Peyer's patch (tissue), 4 donors: Measurements from ENCODE around the gene F2. TPM values are rescaled to one million over a fixed set of nuclear protein-coding genes. Genes with fewer than 3 reads are reported as not detected.

ENCODE experiments used
- DNase-seq, 3 donors: peaks; one replicate each; pipeline ENCODE4 v3.0.0-alpha.2; 2017 to 2019
- H3K27ac ChIP-seq, 4 donors: fragments of 200-600 bp; sonication (generic); one replicate each; pipeline ENCODE4 v1.5.1; 2016 to 2019
- H3K27me3 ChIP-seq, 2 donors: fragments of 200-600 bp; sonication (generic); one replicate each; pipeline ENCODE4 v1.5.1; 2019
- H3K36me3 ChIP-seq, 3 donors: fragments of 200-600 bp; sonication (generic); one replicate each; pipeline ENCODE4 v1.5.1; 2016 to 2019
- H3K4me1 ChIP-seq, 4 donors: fragments of 200-600 bp; sonication (generic); one replicate each; pipeline ENCODE4 v1.5.1; 2016 to 2019
- H3K4me3 ChIP-seq, 4 donors: fragments of 200-600 bp; sonication (generic); 1 replicate in 3 of 4; 2 replicates in 1 of 4; pipeline ENCODE4 v1.5.1; 2016 to 2019; ENCODE audit warnings: mild to moderate bottlenecking in 1 of 4
- H3K9me3 ChIP-seq, 4 donors: fragments of 200-600 bp; sonication (generic); one replicate each; pipeline ENCODE4 v1.5.1; 2016 to 2019; ENCODE audit warnings: mild to moderate bottlenecking in 1 of 4
- POLR2A ChIP-seq, 2 donors: fragments of 450-650 bp; IDR thresholded peaks; one replicate each; pipeline ENCODE4 v1.5.1; 2017; ENCODE audit warnings: antibody characterized with exemption in 2 of 2, mild to moderate bottlenecking in 2 of 2, moderate library complexity in 2 of 2
- total RNA-seq, 4 donors: library from RNA; depleted of rRNA; stranded (reverse); fragments of >200 nt; gene quantifications; one replicate each; pipeline ENCODE4 v1.1.0, GENCODE V29; 2016
- TF ChIP-seq, protein P1 (sequence below), 6 experiments: fragments of 450-650 bp in 4 of 6; fragments of 200-600 bp in 2 of 6; sonication (generic) in 1 of 6; IDR thresholded peaks; one replicate each; pipeline ENCODE4 v1.5.1; 2017 to 2019; ENCODE audit warnings: antibody characterized with exemption in 6 of 6, mild to moderate bottlenecking in 3 of 6, moderate library complexity in 1 of 6

Gene F2
- total RNA-seq, 4 donors from 2014 or later, result 0.53 TPM; not detected in 3

DNA sequence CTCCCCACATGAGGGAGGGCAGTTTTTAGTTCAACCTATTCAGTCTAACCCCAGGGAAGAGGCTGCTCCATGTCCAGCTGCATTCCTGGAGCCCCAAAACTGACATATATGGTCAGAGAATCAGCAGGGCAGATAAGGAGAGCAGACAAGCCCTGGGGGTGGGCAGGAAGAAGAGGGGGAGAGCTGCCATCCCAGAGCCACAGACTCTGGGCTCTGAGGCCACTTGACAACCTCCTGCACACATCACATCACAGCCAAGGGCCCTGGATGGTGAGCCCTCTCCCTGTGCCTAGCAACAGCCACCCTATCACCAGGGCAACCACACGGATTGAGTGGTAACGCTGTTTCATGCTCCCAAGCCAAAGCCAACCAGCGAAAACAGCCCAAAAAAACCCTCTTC lies 21.7 kb upstream of the F2 start:
- Histone ChIP-seq H3K36me3 (peaks cover 0 to 42% (median 0%) of the 10 kb centered on the region in 3 donors), H3K27me3 (no peaks in the 10 kb centered on the region), H3K4me1 (peaks cover 0 to 45% (median 4%) of the 10 kb centered on the region in 4 donors), H3K4me3 (no peak overlapping the region), H3K9me3 (no peaks in the 10 kb centered on the region), H3K27ac (peak overlapping the region in 2 of 4 donors; percentile 18 to 27)
- no peak for DNase-seq
- TF ChIP-seq POLR2A (IDR thresholded peaks at IDR 0.05), result no peak
- TF ChIP-seq, protein P1, sequence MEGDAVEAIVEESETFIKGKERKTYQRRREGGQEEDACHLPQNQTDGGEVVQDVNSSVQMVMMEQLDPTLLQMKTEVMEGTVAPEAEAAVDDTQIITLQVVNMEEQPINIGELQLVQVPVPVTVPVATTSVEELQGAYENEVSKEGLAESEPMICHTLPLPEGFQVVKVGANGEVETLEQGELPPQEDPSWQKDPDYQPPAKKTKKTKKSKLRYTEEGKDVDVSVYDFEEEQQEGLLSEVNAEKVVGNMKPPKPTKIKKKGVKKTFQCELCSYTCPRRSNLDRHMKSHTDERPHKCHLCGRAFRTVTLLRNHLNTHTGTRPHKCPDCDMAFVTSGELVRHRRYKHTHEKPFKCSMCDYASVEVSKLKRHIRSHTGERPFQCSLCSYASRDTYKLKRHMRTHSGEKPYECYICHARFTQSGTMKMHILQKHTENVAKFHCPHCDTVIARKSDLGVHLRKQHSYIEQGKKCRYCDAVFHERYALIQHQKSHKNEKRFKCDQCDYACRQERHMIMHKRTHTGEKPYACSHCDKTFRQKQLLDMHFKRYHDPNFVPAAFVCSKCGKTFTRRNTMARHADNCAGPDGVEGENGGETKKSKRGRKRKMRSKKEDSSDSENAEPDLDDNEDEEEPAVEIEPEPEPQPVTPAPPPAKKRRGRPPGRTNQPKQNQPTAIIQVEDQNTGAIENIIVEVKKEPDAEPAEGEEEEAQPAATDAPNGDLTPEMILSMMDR (IDR thresholded peaks at IDR 0.05), result no peak

DNA sequence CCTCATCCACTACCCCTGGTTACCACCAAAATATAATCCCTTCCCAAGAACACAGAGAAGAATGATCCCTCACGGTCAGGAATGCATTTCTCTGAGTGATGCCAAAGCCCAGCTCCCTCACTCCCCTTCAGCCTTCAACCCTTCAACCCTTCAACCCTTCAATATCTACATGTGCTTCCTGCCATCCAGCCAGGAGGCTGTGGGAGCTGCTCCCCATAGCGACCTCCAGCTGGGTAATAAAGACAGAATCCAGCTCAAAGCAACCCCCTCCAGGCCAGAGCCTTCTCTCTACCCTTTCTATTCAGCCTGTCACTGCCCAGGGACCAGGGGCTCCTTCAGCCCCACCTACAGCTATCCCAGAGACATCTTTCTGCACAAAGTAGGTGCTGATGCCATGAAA lies 21.3 kb upstream of the F2 start:
- no peaks in the 10 kb centered on the region for H3K27me3 ChIP-seq
- no peak for DNase-seq
- no peak overlapping the region for H3K4me3 ChIP-seq
- H3K27ac ChIP-seq, result peak overlapping the region in 1 of 4 donors; percentile 27
- peaks cover 0 to 47% (median 4%) of the 10 kb centered on the region in 4 donors for H3K4me1 ChIP-seq
- TF ChIP-seq, protein P1 (IDR thresholded peaks at IDR 0.05), result no peak
- TF ChIP-seq POLR2A (IDR thresholded peaks at IDR 0.05), result no peak
- peaks cover 0 to 42% (median 0%) of the 10 kb centered on the region in 3 donors for H3K36me3 ChIP-seq
- H3K9me3 ChIP-seq, result no peaks in the 10 kb centered on the region

DNA sequence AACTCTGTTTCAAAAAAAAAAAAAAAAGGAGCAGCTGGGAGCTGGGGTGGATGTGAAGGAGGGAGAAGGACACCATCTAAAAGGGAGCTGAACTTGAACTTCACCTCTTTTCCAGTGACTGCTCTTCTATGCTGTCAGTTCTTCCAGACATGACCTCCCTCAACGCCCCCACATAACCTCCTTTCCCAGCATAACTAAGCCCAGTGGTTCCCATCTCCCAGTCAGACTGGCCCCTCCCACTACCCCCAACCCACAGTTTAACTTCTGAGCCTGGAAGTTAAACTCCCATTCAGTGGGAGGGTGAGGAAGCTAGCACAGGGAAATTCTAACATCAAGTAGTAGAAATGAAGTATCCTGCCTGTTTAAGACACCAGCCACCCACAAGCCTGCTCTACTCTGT lies 20.4 kb upstream of the F2 start:
- peaks cover 0 to 47% (median 4%) of the 10 kb centered on the region in 4 donors for H3K4me1 ChIP-seq
- no peak overlapping the region for H3K4me3 ChIP-seq
- TF ChIP-seq, protein P1 (IDR thresholded peaks at IDR 0.05), result no peak
- TF ChIP-seq POLR2A (IDR thresholded peaks at IDR 0.05), result no peak
- H3K9me3 ChIP-seq, result no peaks in the 10 kb centered on the region
- DNase-seq, result no peak
- no peaks in the 10 kb centered on the region for H3K27me3 ChIP-seq
- peaks cover 0 to 44% (median 0%) of the 10 kb centered on the region in 3 donors for H3K36me3 ChIP-seq
- H3K27ac ChIP-seq, result no peak overlapping the region

DNA sequence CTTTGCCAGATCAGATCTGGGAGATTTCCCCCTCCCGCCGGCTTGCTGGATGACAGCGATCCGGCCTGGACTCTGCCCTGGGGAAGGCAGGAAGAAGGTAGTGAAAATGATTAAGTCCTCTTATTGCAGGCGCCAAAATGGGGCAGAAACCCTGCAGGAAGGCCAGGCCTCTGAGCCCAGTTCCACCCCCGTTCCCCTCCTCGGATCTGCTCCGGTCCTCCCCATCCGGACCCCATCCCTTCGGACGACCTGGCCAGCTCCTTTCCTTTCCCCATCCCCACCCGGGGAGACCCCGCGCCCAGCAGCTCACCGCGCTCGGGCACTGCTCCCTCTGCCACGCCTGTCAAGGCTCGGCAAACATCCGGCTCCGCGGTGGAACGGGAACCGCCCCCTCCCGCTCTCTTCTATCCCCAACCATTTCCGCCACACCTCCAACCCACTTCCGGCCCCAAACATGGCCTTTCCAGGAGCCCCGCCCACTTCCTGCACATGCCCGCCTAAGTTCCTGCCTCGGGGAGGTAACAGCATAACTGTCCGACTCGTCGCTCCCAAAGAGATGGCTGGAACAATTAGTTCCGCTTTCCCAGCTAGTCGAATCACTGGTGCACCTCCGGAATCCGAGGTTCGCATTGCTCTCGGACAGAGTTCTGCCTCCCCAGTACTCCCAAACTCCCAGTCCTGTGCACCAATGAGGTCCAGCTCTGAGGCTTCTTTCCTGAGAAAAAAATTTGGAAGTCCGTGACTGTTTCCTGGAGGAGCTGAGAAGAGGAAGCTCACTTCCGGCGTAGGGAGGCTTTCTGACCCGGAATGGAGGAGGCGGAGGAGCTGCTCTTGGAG lies 18.6 kb upstream of the F2 start, which contains the start of the genes ARHGAP1 and ZNF408:
Gene ARHGAP1, minus strand, starts transcription at position 379 of the 837 bp plus-strand sequence. CDS start 4,512 bp downstream, outside the sequence.
Gene ZNF408, plus strand, starts transcription at position 791 of the 837 bp plus-strand sequence. Its CDS starts 17 bp downstream, at position 808.
- peak within 1 kb of the TSS; percentile 74 to 96 (median 82) for H3K4me3 ChIP-seq

DNA sequence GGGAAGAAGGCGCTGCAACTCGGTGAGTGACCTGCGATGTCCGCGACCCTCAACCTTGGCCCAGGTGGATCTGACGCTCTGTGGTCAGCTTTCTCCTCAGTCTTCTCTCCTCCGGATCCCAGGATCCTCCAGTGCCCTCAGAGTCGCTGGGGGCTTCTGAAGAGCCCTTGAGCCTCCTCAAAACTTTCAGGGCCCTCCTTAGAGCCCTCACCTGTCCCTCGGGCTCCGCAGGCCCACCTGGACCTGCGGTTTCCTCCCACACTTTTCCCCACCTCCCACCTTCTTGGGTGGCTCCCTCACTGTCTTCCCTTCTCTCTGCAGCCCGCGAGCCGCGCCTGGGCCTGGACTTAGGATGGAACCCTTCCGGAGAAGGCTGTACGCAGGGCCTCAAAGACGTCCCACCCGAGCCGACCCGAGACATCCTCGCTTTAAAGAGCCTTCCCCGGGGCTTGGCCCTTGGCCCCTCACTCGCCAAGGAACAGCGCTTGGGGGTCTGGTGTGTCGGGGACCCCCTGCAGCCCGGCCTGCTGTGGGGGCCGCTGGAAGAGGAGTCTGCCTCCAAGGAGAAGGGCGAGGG lies 17.8 kb upstream of the F2 start:
- peaks cover 0 to 43% (median 4%) of the 10 kb centered on the region in 4 donors for H3K4me1 ChIP-seq
- no peak for TF ChIP-seq POLR2A (IDR thresholded peaks at IDR 0.05)
- TF ChIP-seq, protein P1 (IDR thresholded peaks at IDR 0.05), result no peak
- DNase-seq, result no peak
- no peaks in the 10 kb centered on the region for H3K27me3 ChIP-seq
- H3K4me3 ChIP-seq, result peak overlapping the region; percentile 74 to 96 (median 82)
- peak overlapping the region; percentile 79 to 93 (median 84) for H3K27ac ChIP-seq
- H3K36me3 ChIP-seq, result peaks cover 0 to 44% (median 0%) of the 10 kb centered on the region in 3 donors
- H3K9me3 ChIP-seq, result no peaks in the 10 kb centered on the region

More for the DNA sequence above, 18.6 kb upstream of the F2 start, which contains the start of the genes ARHGAP1 and ZNF408:
- DNase-seq, result peak; percentile 99 to 100 (median 100)
- Histone ChIP-seq H3K9me3 (no peaks in the 10 kb centered on the region), H3K27ac (peak within 1 kb of the TSS; percentile 79 to 93 (median 84)), H3K27me3 (no peaks in the 10 kb centered on the region), H3K4me1 (peaks cover 0 to 47% (median 4%) of the 10 kb centered on the region in 4 donors), H3K36me3 (peaks cover 0 to 44% (median 0%) of the 10 kb centered on the region in 3 donors)
- TF ChIP-seq, protein P1 (IDR thresholded peaks at IDR 0.05), result no peak
- peak; percentile 95 to 96 for TF ChIP-seq POLR2A (IDR thresholded peaks at IDR 0.05)
